Stimulated activated CD8-positive, alpha-beta memory T cell treated with anti-CD3 and anti-CD28 coated beads, Interleukin-7, amount 100 ng/mL, for 24 hours (primary cell): ENCODE data around the gene ZXDC.

Experiments
- DNase-seq: peaks from one replicate; pipeline ENCODE4 v3.0.0-alpha.2; 2020; ENCODE audit warnings: low read depth

The ZXDC gene

GRCh38 chr3:126435456-126436315, 40.0 kb downstream of the ZXDC start:
- no peak for DNase-seq

DNA sequence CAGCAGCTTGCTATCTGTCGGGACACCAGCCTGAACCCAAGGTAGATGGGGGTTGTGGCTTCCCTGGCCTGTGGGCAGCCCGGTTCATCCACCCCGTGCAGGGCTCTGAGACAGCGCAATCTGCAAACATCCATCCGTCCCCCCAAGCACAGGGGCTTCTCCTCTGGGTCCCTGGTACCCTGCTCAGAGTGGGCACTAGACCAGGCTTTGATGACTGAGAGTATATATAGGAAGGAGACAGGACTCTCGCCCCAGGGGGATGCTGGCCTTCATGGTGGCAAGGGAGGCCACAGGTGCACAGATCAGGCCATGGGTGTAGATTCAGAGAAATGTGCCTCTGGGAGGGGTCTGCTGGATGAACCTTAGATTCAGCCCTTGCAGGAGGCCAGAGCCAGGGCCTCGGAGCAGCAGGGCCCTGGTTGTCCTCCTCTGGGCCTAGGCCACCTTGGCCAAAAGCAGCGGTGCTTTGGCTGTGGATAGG, 40.7 kb downstream of the ZXDC start:
- no peak for DNase-seq

DNA sequence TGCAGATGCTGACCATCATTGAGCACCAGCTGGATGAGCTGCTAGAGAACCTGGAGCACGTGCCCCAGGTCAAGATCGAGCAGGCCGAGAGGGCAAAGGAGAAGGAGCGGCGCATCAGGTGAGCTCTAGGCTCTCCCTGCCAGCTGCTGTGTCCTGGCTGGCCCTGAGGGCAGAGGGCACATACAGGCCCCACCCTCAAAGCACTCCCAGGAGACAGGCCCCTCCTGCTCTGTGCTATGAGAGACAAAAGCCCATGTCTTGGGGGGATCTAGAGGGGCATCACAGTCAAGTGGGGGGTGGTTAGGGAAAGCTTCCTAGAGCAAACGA, 41.5 kb downstream of the ZXDC start:
- no peak for DNase-seq

- no peak for DNase-seq
Observed at GRCh38 chr3:126433496-126434263, 42.0 kb downstream of the ZXDC start.

DNA sequence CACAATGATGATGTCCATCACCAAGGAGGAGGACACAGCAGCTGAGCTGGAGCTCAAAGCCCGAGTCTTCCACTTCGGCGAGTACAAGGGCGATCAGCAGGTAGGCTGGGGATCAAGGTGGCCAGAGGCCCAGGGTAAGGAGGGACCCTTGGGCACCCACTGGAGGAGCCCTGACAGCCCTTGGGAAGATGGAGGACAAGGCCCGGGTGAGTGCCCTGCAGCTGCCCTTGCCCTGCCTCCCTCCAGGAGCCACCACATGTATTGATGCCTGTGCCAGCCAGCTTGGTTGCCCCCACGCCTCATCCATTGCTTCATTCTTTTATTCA, 42.6 kb downstream of the ZXDC start:
- no peak for DNase-seq

DNA sequence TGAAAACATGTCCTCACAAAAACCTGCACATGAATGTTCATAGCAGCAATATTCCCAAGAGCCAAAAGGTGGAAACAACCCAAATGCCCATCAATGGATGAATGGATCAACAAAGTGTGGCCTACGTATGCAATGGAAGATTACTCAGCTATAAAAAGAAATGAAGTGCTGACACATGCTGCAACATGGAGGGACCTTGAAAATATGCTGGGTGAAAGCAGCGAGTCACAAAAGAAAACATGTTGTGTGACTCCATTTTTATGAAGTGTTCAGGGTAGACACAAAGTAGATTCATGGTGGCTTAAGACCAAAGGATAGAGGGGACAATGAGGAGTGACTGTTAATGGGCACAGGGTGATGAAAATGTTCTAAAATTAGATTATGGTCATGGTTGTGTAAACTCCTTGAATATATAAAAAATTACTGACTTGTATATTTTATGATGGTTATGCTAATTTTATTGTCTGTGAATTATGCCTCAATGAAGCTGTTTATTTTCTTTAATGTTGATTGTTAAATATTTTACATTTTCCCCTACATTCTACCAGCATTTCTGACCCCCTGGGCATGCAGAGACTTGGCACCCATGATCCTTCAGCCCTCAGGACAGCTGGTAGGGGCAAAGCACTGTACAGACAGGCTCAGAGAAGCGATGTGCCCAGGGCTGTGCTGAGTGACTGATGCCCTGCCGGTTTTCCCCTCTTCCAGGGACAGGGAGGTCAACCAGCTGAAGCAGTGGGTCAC, 43.2 kb downstream of the ZXDC start:
- no peak for DNase-seq

- DNase-seq = no peak
Observed at GRCh38 chr3:126431103-126431534, 44.6 kb downstream of the ZXDC start.

DNA sequence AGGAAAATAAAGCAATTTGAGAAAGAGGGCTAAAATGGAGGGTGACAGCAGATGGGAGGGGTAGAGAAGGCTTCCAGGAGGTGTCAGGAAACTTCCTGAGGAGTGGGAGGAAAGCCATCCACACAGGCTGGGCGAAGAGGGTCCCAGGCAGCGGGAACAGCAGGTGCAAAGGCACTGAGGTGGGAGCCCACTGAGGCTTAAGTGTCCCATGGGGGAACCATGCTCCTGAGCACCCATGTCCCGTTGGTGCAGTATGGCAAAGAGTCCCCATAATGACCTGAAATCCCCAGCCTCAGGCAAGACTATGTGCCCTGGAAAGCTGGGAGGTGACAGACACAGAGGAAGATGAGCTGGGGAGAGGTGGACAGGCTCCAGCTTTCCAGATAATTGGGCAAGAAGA, 50.9 kb downstream of the ZXDC start:
- no peak for DNase-seq

GRCh38 chr3:126424039-126424717, 51.5 kb downstream of the ZXDC start:
- no peak for DNase-seq

DNA sequence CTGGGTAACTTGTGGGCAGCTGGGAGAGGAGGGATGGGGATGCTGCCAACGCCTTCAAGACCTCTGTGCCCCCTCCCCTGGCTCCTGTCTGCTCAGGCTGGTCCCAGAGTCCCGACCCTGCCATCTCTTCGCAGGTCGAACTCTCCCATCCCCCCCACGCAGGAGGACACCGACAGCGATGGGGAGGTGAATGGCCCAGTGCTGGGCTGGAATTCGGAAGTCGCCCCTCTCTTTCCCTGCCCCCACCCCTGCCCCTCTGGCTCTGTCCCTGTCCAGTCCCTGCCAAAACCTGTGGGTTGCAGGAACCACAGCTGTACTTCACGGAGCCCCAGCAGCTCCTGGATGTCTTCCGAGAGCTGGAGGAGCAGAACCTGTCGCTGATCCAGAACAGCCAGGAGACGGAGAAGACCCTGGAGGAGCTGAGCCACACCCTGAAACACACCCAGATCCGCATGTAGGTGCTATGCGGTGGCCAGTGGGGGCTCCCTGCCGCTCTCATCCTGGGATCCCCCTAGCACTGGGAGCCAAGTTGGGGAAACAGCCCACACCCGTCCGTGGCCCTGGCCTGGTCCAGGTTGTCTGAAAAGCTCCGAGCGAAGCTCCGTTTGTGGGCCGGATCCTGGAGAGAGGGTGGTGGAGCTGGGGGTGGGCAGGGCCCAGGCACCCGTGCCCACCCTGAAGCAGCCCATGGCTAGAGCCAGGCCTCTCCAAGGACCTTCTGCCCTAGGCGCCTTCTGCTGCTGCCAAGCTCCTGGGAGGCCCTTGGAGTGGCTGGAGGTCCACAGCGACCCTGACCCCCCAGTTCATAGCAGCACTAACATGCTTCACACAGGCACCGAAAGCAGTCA, 52.3 kb downstream of the ZXDC start:
- DNase-seq = no peak

DNA sequence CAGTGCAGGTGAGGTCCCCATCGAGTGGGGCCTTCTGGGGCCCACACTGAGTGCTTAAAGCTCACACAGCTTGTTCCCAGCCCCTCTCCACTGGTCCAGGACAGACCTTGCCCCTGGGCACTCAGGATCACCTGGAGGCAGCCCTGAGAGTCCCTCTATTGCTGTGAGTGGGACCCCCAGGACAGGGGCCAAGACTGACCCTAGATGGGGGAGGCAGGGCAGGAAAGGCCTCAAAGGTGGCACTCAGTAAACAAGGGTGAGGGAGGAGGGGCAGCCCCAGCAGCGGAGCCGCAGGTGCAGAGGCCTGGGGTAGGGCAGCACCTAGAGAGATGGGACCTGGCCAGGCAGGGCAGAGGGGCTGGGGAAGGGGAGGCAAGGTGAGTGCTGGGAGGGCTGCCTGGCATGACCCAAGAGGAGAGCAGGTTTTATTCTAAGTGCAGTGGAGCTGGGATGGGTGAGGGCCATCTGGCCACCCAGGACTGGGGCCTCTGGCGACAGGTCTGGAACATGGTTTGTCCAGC, 53.1 kb downstream of the ZXDC start:
- no peak for DNase-seq

DNA sequence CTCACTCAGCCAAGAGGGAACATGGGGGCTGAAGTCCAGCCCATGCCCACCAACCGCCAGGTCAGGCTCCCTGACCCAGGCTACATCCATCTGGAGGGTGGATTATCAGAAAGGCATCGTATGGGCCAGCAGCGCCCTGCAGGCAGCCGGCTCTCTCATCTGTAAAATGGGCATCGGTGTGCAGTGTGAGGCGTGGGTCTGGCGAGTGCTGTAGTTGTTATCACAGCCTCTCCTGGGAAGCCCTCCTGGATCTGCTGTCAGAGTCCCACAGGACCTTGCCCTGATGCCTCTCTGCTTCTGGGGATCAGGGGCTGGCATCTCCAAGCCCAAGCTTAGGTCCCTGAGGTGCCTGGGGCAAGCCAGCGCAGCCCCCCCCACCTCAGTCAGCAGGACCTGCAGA, 53.6 kb downstream of the ZXDC start:
- DNase-seq = no peak

- DNase-seq = no peak
Observed at GRCh38 chr3:126421573-126422119, 54.0 kb downstream of the ZXDC start.

GRCh38 chr3:126419886-126420786, 55.6 kb downstream of the ZXDC start:
- no peak for DNase-seq

DNA sequence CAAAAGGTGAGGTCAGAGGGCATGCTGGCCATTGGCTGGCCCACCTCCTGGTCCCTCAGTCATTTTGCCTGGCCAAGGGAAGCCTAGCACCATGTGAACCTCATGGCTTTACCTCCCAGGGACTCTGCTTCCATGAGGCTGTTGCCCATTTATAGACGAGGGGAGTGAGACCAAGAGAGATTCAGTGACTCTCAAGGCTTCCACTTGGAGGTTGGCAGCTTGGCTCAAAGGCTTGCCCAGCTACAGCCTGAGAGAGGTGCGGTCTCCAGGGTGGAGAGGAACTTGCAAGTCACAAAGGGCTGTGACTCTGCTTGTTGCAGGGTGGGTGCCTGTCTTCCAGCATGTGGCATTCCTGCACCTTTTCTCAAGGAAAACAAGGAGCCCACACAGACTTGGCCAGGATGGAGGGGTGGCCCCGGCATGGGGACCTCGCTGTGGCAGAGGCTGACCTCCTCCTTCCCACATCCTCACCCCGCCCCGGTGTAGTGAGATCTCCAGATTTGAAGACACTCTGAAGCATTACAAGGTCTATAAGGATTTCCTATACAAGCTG, 56.5 kb downstream of the ZXDC start:
- no peak for DNase-seq

GRCh38 chr3:126418661-126419131, 57.0 kb downstream of the ZXDC start:
- DNase-seq = no peak

DNA sequence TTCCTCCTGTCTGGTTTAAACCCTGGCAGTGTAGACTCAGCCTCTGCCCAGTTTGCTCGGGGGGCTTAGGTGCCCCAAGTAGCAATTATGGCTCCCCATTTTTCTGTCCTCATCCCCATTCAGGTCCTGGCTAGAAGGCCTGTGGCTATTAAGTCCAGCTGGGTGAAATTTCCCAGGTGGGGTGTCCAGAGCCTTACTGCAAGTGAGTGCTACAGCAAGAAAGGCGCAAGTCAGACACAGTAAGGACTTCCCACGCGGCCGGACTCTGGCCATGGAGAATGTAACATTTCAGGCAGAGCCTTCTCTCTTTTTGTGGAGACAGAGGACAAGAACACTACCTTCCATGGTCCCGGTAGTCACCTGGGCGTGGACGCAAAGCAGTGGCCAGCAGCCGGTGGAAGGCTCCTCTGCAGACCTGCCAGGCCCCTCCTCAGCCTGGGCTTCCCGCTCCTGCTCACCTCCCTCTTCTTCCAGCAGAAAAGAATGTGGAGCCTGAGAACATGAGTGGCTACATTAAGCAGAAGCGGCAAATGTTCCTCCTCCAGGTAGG, 57.6 kb downstream of the ZXDC start:
- DNase-seq = no peak

GRCh38 chr3:126417515-126417914, 58.2 kb downstream of the ZXDC start:
- DNase-seq = no peak

DNA sequence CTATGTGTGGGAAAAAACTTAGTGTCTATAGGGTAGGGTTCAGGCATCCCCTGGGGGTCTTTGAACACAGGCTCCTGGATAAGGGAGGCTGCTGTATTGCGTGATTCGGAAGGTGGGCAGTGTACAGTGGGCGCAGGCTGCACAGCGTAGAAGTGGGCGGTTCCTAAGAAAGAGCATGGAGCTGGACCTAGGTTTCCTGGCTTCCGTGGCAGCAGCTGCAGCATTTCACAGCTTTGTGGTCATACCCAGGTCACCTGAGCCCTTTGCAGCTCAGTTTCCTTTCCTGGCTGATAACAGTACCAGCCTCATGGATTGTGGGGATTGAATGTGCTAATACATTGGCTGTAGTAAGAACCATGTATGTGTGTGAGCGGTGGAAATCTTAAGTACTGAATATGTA, 58.7 kb downstream of the ZXDC start:
- DNase-seq = no peak
